Mucosa of rectum (tissue), 2 donors: ENCODE measurements around the gene GJC1.

Source experiments
- H3K27ac ChIP-seq, 2 donors: one replicate each; pipeline ENCODE4 v1.7.0; 2013; ENCODE audit warnings: inconsistent platforms in 2 of 2, low read depth in 2 of 2, low read length in 2 of 2
- H3K27me3 ChIP-seq, 2 donors: one replicate each; pipeline ENCODE4 v1.7.0; 2013; ENCODE audit warnings: low read length in 2 of 2; ENCODE audit not compliant: control insufficient read depth in 2 of 2, insufficient read depth in 2 of 2
- H3K36me3 ChIP-seq, 2 donors: one replicate each; pipeline ENCODE4 v1.7.0; 2013; ENCODE audit warnings: low read length in 2 of 2; ENCODE audit not compliant: control insufficient read depth in 2 of 2, insufficient read depth in 2 of 2
- H3K4me1 ChIP-seq, 2 donors: one replicate each; pipeline ENCODE4 v1.7.0; 2013; ENCODE audit warnings: low read length in 2 of 2, mild to moderate bottlenecking in 1 of 2; ENCODE audit not compliant: control insufficient read depth in 2 of 2, insufficient read depth in 2 of 2
- H3K4me3 ChIP-seq, 2 donors: one replicate each; pipeline ENCODE4 v1.7.0; 2013; ENCODE audit warnings: low read length in 2 of 2
- H3K9ac ChIP-seq, 2 donors: one replicate each; pipeline ENCODE4 v1.7.0; 2013; ENCODE audit warnings: low read length in 2 of 2, low read depth in 1 of 2, mild to moderate bottlenecking in 1 of 2
- H3K9me3 ChIP-seq, 2 donors: one replicate each; pipeline ENCODE4 v1.7.0; 2013; ENCODE audit warnings: low read length in 2 of 2; ENCODE audit not compliant: control insufficient read depth in 2 of 2
- donor health status: healthy.
- donor health status: Normal muscosa, but diverticular disease.

The GJC1 gene

GRCh38 chr17:44770166-44770925, 59.7 kb downstream of the GJC1 start:
- Histone ChIP-seq H3K9ac (no peak overlapping the region), H3K4me1 (peaks cover 6 to 8% of the 10 kb centered on the region in 2 donors), H3K36me3 (no peaks in the 10 kb centered on the region), H3K27me3 (peaks cover 0 to 5% of the 10 kb centered on the region in 2 donors), H3K27ac (no peak overlapping the region), H3K9me3 (no peaks in the 10 kb centered on the region), H3K4me3 (no peak overlapping the region)

GRCh38 chr17:44769647-44770084, 60.4 kb downstream of the GJC1 start:
- H3K27ac ChIP-seq = no peak overlapping the region
- H3K27me3 ChIP-seq = peaks cover 0 to 5% of the 10 kb centered on the region in 2 donors

GRCh38 chr17:44769230-44769629, 60.9 kb downstream of the GJC1 start:
- Histone ChIP-seq H3K27ac (no peak overlapping the region), H3K27me3 (peaks cover 0 to 5% of the 10 kb centered on the region in 2 donors), H3K36me3 (no peaks in the 10 kb centered on the region), H3K9me3 (no peaks in the 10 kb centered on the region), H3K4me3 (no peak overlapping the region), H3K4me1 (no peaks in the 10 kb centered on the region), H3K9ac (no peak overlapping the region)

More at GRCh38 chr17:44769647-44770084, 60.4 kb downstream of the GJC1 start:
- no peaks in the 10 kb centered on the region for H3K9me3 ChIP-seq
- peaks cover 0 to 2% of the 10 kb centered on the region in 2 donors for H3K4me1 ChIP-seq
- H3K36me3 ChIP-seq = no peaks in the 10 kb centered on the region
- H3K9ac ChIP-seq = no peak overlapping the region
- no peak overlapping the region for H3K4me3 ChIP-seq

GRCh38 chr17:44768505-44769142, 61.5 kb downstream of the GJC1 start:
- peaks cover 0 to 5% of the 10 kb centered on the region in 2 donors for H3K27me3 ChIP-seq
- H3K4me3 ChIP-seq = no peak overlapping the region
- no peaks in the 10 kb centered on the region for H3K9me3 ChIP-seq
- H3K27ac ChIP-seq = no peak overlapping the region
- no peaks in the 10 kb centered on the region for H3K36me3 ChIP-seq
- H3K4me1 ChIP-seq = no peaks in the 10 kb centered on the region
- H3K9ac ChIP-seq = no peak overlapping the region

- no peaks in the 10 kb centered on the region for H3K36me3 ChIP-seq
- H3K27me3 ChIP-seq = peaks cover 2 to 9% of the 10 kb centered on the region in 2 donors
- no peaks in the 10 kb centered on the region for H3K4me1 ChIP-seq
- H3K9me3 ChIP-seq = no peaks in the 10 kb centered on the region
- no peak overlapping the region for H3K4me3 ChIP-seq
- no peak overlapping the region for H3K9ac ChIP-seq
- no peak overlapping the region for H3K27ac ChIP-seq
These were observed 62.6 kb downstream of the GJC1 start for GRCh38 chr17:44767493-44767892.

GRCh38 chr17:44766409-44767038, 63.6 kb downstream of the GJC1 start:
- H3K4me3 ChIP-seq = no peak overlapping the region
- no peak overlapping the region for H3K27ac ChIP-seq
- no peaks in the 10 kb centered on the region for H3K4me1 ChIP-seq
- H3K36me3 ChIP-seq = no peaks in the 10 kb centered on the region
- H3K27me3 ChIP-seq = peaks cover 5 to 9% of the 10 kb centered on the region in 2 donors
- H3K9me3 ChIP-seq = no peaks in the 10 kb centered on the region
- H3K9ac ChIP-seq = no peak overlapping the region

GRCh38 chr17:44765965-44766364, 64.1 kb downstream of the GJC1 start:
- H3K27me3 ChIP-seq = peaks cover 9 to 12% of the 10 kb centered on the region in 2 donors

GRCh38 chr17:44763170-44763569, 66.9 kb downstream of the GJC1 start:
- Histone ChIP-seq H3K9me3 (no peaks in the 10 kb centered on the region), H3K4me1 (peaks cover 5 to 6% of the 10 kb centered on the region in 2 donors), H3K27me3 (peaks cover 17 to 27% of the 10 kb centered on the region in 2 donors), H3K27ac (no peak overlapping the region), H3K4me3 (no peak overlapping the region), H3K36me3 (no peaks in the 10 kb centered on the region), H3K9ac (no peak overlapping the region)

More at GRCh38 chr17:44765965-44766364, 64.1 kb downstream of the GJC1 start:
- no peak overlapping the region for H3K27ac ChIP-seq
- no peak overlapping the region for H3K4me3 ChIP-seq
- no peaks in the 10 kb centered on the region for H3K9me3 ChIP-seq
- H3K4me1 ChIP-seq = no peaks in the 10 kb centered on the region
- no peak overlapping the region for H3K9ac ChIP-seq
- H3K36me3 ChIP-seq = no peaks in the 10 kb centered on the region

- no peaks in the 10 kb centered on the region for H3K9me3 ChIP-seq
- H3K9ac ChIP-seq = no peak overlapping the region
- peaks cover 5 to 6% of the 10 kb centered on the region in 2 donors for H3K4me1 ChIP-seq
- no peaks in the 10 kb centered on the region for H3K36me3 ChIP-seq
- H3K27me3 ChIP-seq = peaks cover 23 to 31% of the 10 kb centered on the region in 2 donors
- H3K4me3 ChIP-seq = no peak overlapping the region
- no peak overlapping the region for H3K27ac ChIP-seq
These were observed 67.9 kb downstream of the GJC1 start for GRCh38 chr17:44761932-44762810.
